Chondrocyte (in vitro differentiated cells): ENCODE results near the gene KRTCAP3. TPM values are rescaled to one million over a fixed set of nuclear protein-coding genes. Genes with fewer than 3 reads are reported as not detected.

Source experiments
- DNase-seq: peaks from one replicate; pipeline ENCODE4 v3.0.0; 2021; ENCODE audit warnings: mixed read lengths, low spot score
- H3K27ac Mint-ChIP-seq: one replicate; pipeline ENCODE4 v1.8.0; 2021; ENCODE audit warnings: mild to moderate bottlenecking, moderate library complexity, mixed read lengths; ENCODE audit not compliant: unreplicated experiment
- H3K27me3 Mint-ChIP-seq: 2 replicates; pipeline ENCODE4 v1.8.0; 2021; ENCODE audit warnings: low read depth, mixed read lengths
- H3K36me3 Mint-ChIP-seq: 2 replicates; pipeline ENCODE4 v1.8.0; 2021; ENCODE audit warnings: low read depth, mixed read lengths
- H3K4me1 Mint-ChIP-seq: 2 replicates; pipeline ENCODE4 v1.8.0; 2021; ENCODE audit warnings: low read depth, mild to moderate bottlenecking, mixed read lengths
- H3K4me3 Mint-ChIP-seq: one replicate; pipeline ENCODE4 v1.8.0; 2021; ENCODE audit warnings: mild to moderate bottlenecking, moderate library complexity, mixed read lengths; ENCODE audit not compliant: unreplicated experiment
- H3K9me3 Mint-ChIP-seq: 2 replicates; pipeline ENCODE4 v1.8.0; 2021; ENCODE audit warnings: low read depth, mixed read lengths
- CTCF ChIP-seq: fragments of 200-600 bp; sonication (generic); IDR thresholded peaks from 2 replicates; pipeline ENCODE4 v1.5.0; 2021; ENCODE audit warnings: antibody characterized with exemption, mild to moderate bottlenecking, moderate library complexity
- total RNA-seq: library from RNA; stranded (reverse); gene quantifications from 3 replicates; pipeline ENCODE4 v1.2.1, GENCODE V29; 2021

KRTCAP3 gene
- total RNA-seq, 1 donor from 2014 or later, result 1.4 TPM

- no peak for TF ChIP-seq CTCF
- DNase-seq, result no peak
- Mint-ChIP-seq H3K9me3 (no peaks in the 10 kb centered on the region), H3K4me3 (no peak overlapping the region), H3K27ac (no peak overlapping the region), H3K27me3 (no peaks in the 10 kb centered on the region), H3K36me3 (peaks cover 46% of the 10 kb centered on the region), H3K4me1 (no peaks in the 10 kb centered on the region)
These were observed 11.8 kb downstream of the KRTCAP3 start for GRCh38 chr2:27453968-27454367.

- H3K27ac Mint-ChIP-seq, result no peak overlapping the region
- TF ChIP-seq CTCF, result no peak
- H3K36me3 Mint-ChIP-seq, result peaks cover 39% of the 10 kb centered on the region
- H3K9me3 Mint-ChIP-seq, result no peaks in the 10 kb centered on the region
- DNase-seq, result no peak
- no peaks in the 10 kb centered on the region for H3K27me3 Mint-ChIP-seq
- no peaks in the 10 kb centered on the region for H3K4me1 Mint-ChIP-seq
- H3K4me3 Mint-ChIP-seq, result no peak overlapping the region
These were observed 18.9 kb downstream of the KRTCAP3 start for GRCh38 chr2:27461118-27461517.

GRCh38 chr2:27464443-27464842 lies 22.3 kb downstream of the KRTCAP3 start:
- Mint-ChIP-seq H3K4me3 (no peak overlapping the region), H3K27me3 (no peaks in the 10 kb centered on the region), H3K9me3 (no peaks in the 10 kb centered on the region), H3K27ac (no peak overlapping the region), H3K4me1 (no peaks in the 10 kb centered on the region), H3K36me3 (peaks cover 18% of the 10 kb centered on the region)
- no peak for DNase-seq
- TF ChIP-seq CTCF, result no peak

GRCh38 chr2:27471961-27472360 lies 29.8 kb downstream of the KRTCAP3 start:
- H3K27me3 Mint-ChIP-seq, result no peaks in the 10 kb centered on the region
- no peaks in the 10 kb centered on the region for H3K9me3 Mint-ChIP-seq
- H3K4me1 Mint-ChIP-seq, result no peaks in the 10 kb centered on the region
- no peak for DNase-seq
- no peak overlapping the region for H3K27ac Mint-ChIP-seq
- no peak for TF ChIP-seq CTCF
- no peak overlapping the region for H3K4me3 Mint-ChIP-seq
- peaks cover 13% of the 10 kb centered on the region for H3K36me3 Mint-ChIP-seq

- DNase-seq, result no peak
- Mint-ChIP-seq H3K27ac (no peak overlapping the region), H3K9me3 (no peaks in the 10 kb centered on the region), H3K4me3 (no peak overlapping the region), H3K27me3 (no peaks in the 10 kb centered on the region), H3K4me1 (peaks cover 14% of the 10 kb centered on the region), H3K36me3 (peaks cover 10% of the 10 kb centered on the region)
- no peak for TF ChIP-seq CTCF
These were observed 43.3 kb downstream of the KRTCAP3 start for GRCh38 chr2:27485496-27485895.
